GM12878 (cell line): ENCODE results near the gene HOPX. TPM values are rescaled to one million over a fixed set of nuclear protein-coding genes. Genes with fewer than 3 reads are reported as not detected.

Experiments
- ATAC-seq: fragments of 200-7000 bp; cut with Tn5 transposase; 3 replicates; pipeline ENCODE4 v1.9.1; 2020; ENCODE audit warnings: mild to moderate bottlenecking, moderate library complexity
- BruUV-seq: library from RNA; stranded (reverse); fragments of 400-500 nt; replicated peaks from 2 replicates; lab custom pipeline; 2021; lab: Mats Ljungman, UMichigan
- CTCF ChIA-PET: fragments of 300-600 bp; sonication (Branson Sonifier 250); formaldehyde crosslinking; extraction: SDS; loops from one replicate; lab custom pipeline; 2021; ENCODE audit warnings: inconsistent platforms; lab: Yijun Ruan, JAX
- POLR2A ChIA-PET: fragments of 350-600 bp; formaldehyde crosslinking; extraction: SDS; loops from one replicate; lab custom pipeline; 2021; ENCODE audit warnings: inconsistent platforms; lab: Charles Lee
- RAD21 ChIA-PET: fragments of 300-600 bp; sonication (Branson Sonifier 250); formaldehyde crosslinking; loops from one replicate; lab custom pipeline; 2023; ENCODE audit warnings: antibody characterized with exemption; ENCODE audit not compliant: unreplicated experiment; lab: Charles Lee
- SMC1A ChIA-PET: fragments of 300-600 bp; sonication (Branson Sonifier 250); formaldehyde crosslinking; loops from one replicate; lab custom pipeline; 2023; ENCODE audit not compliant: unreplicated experiment, uncharacterized antibody; lab: Charles Lee
- DNase-seq: peaks from one replicate; pipeline ENCODE4 v3.0.0-alpha.2; 2011; ENCODE audit warnings: low read depth, low spot score
- FAIRE-seq: peaks from 3 replicates; lab custom pipeline; 2011; peaks lifted over from hg19 to GRCh38; lab: Jason Lieb, UNC
- H2AFZ ChIP-seq: 2 replicates; pipeline ENCODE4 v1.6.0; 2011; ENCODE audit warnings: low read depth, low read length, control low read depth; ENCODE audit not compliant: control insufficient read depth
- H3K27ac ChIP-seq: 2 replicates; pipeline ENCODE4 v1.5.1; 2011; ENCODE audit warnings: control low read depth; ENCODE audit not compliant: control insufficient read depth, insufficient read depth
- H3K27me3 ChIP-seq, 2 experiments: replicated peaks in 1 of 2; 2 replicates each; pipeline versions ENCODE4 v1.6.0 to v1.6.1; 2011; ENCODE audit warnings: low read length in 1 of 2; ENCODE audit not compliant: control insufficient read depth in 2 of 2, insufficient read depth in 2 of 2
- H3K36me3 ChIP-seq, 2 experiments: 2 replicates each; pipeline ENCODE4 v1.5.1; 2011; ENCODE audit warnings: low read length in 1 of 2; ENCODE audit not compliant: control insufficient read depth in 2 of 2, insufficient read depth in 2 of 2
- H3K4me1 ChIP-seq: 2 replicates; pipeline ENCODE4 v1.6.1; 2011; ENCODE audit warnings: mild to moderate bottlenecking, low read length, moderate library complexity, mixed read lengths; ENCODE audit not compliant: control insufficient read depth, insufficient read depth
- H3K4me2 ChIP-seq: 2 replicates; pipeline ENCODE4 v1.6.0; 2011; ENCODE audit warnings: control low read depth; ENCODE audit not compliant: control insufficient read depth, insufficient read depth
- H3K4me3 ChIP-seq: fragments of 200-600 bp; sonication (generic); 2 replicates; pipeline ENCODE4 v1.5.1; 2016
- H3K79me2 ChIP-seq: 2 replicates; pipeline ENCODE4 v1.6.0; 2011; ENCODE audit warnings: low read length; ENCODE audit not compliant: control insufficient read depth, insufficient read depth
- H3K9ac ChIP-seq: 2 replicates; pipeline ENCODE4 v1.8.0; 2011; ENCODE audit warnings: low read length, control low read depth, mixed read lengths; ENCODE audit not compliant: control insufficient read depth, insufficient read depth
- H3K9me3 ChIP-seq: replicated peaks from 3 replicates; pipeline ENCODE4 v1.5.1; 2011; ENCODE audit warnings: mild to moderate bottlenecking, low read length; ENCODE audit not compliant: control insufficient read depth, insufficient read depth
- H4K20me1 ChIP-seq: 2 replicates; pipeline ENCODE4 v1.6.0; 2011; ENCODE audit not compliant: control insufficient read depth, insufficient read depth
- CBFB ChIP-seq: IDR thresholded peaks from 2 replicates; pipeline ENCODE4 v1.6.1; 2016; ENCODE audit warnings: antibody characterized with exemption, low read depth
- MYC ChIP-seq: IDR thresholded peaks from 2 replicates; pipeline ENCODE4 v1.6.1; 2011; ENCODE audit warnings: mild to moderate bottlenecking, low read length, moderate library complexity, inconsistent platforms; ENCODE audit not compliant: insufficient read depth, insufficient replicate concordance, insufficient read length, severe bottlenecking
- NBN ChIP-seq: fragments of 450-650 bp; IDR thresholded peaks from 2 replicates; pipeline ENCODE4 v1.6.1; 2016
- POLR2A ChIP-seq: IDR thresholded peaks from 2 replicates; pipeline ENCODE4 v1.6.1; 2011; ENCODE audit warnings: low read depth, mild to moderate bottlenecking, low read length
- RAD21 ChIP-seq: IDR thresholded peaks from 2 replicates; pipeline ENCODE4 v1.6.1; 2011; ENCODE audit warnings: mild to moderate bottlenecking, low read depth, low read length, moderate library complexity; ENCODE audit not compliant: insufficient read depth
- RBBP5 ChIP-seq: fragments of 200-600 bp; sonication (generic); conservative IDR thresholded peaks from 2 replicates; pipeline ENCODE4 v1.6.1; 2016
- SMAD1 ChIP-seq: fragments of 450-650 bp; IDR thresholded peaks from 2 replicates; pipeline ENCODE4 v1.6.1; 2018; ENCODE audit warnings: mild to moderate bottlenecking, low read depth; ENCODE audit not compliant: partially characterized antibody
- YY1 ChIP-seq: IDR thresholded peaks from 2 replicates; pipeline ENCODE4 v1.6.1; 2011; ENCODE audit warnings: low read depth, mild to moderate bottlenecking, low read length
- WGBS: methylation state at CpG from one replicate; pipeline ENCODE4 v1.1.6; 2016; ENCODE audit warnings: low lambda C conversion rate; ENCODE audit not compliant: insufficient replicate concordance, insufficient coverage; ENCODE audit errors: missing lambda C conversion rate; 5-methylcytosine and 5-hydroxymethylcytosine counted together
- in situ Hi-C: fragments of 300-500 bp; cut with MboI; formaldehyde crosslinking; loops from 9 replicates; pipeline ENCODE4 v1.14.3; 2018; ENCODE audit warnings: mixed read lengths
- intact Hi-C: fragments of 100-400 bp; cut with micrococcal nuclease; formaldehyde crosslinking; loops from one replicate; pipeline ENCODE4 v1.14.2; 2022; ENCODE audit not compliant: unreplicated experiment
- polyA plus RNA-seq, 11 experiments: library from polyadenylated mRNA; depleted of rRNA in 4 of 11; unstranded in 6 of 11; stranded (reverse) in 5 of 11; fragments of >200 nt; fragmentation: Nextera tagmentation in 4 of 11; fragmentation: Illumina TruSeq in 1 of 11; extraction: Ambion mirVana in 4 of 11; extraction: Trizol in 1 of 11; gene quantifications; 1 replicate in 1 of 11; 2 replicates in 10 of 11; pipeline versions ENCODE4 v1.2.1 to v1.2.3, GENCODE V29; 2011 to 2016; ENCODE audit warnings: inconsistent platforms in 2 of 11, missing spikeins in 2 of 11, low read depth in 1 of 11
- total RNA-seq, 4 experiments: library from RNA; depleted of rRNA in 3 of 4; stranded (reverse); fragments of >200 nt in 3 of 4; fragmentation: Illumina TruSeq in 1 of 4; extraction: Trizol in 1 of 4; gene quantifications; 2 replicates each; pipeline versions ENCODE4 v1.2.1 to v1.2.3, GENCODE V29; 2013 to 2021
- TF ChIP-seq, protein P1 (sequence below): fragments of 450-650 bp; IDR thresholded peaks from 2 replicates; pipeline ENCODE4 v1.6.1; 2018; ENCODE audit warnings: mild to moderate bottlenecking, low read depth, moderate library complexity; ENCODE audit not compliant: partially characterized antibody
- TF ChIP-seq, protein P2 (sequence below): fragments of 450-650 bp; IDR thresholded peaks from 2 replicates; pipeline ENCODE4 v1.6.1; 2017; ENCODE audit warnings: mild to moderate bottlenecking, low read depth, inconsistent platforms; ENCODE audit not compliant: poor library complexity, severe bottlenecking

Gene HOPX
- total and polyA plus RNA-seq, 10 of the 15 experiments (the other 5 are each of a cell fraction or from before 2014, with no cell fraction given) = 0.11 to 0.40 (median 0.23) TPM; not detected in 4

DNA sequence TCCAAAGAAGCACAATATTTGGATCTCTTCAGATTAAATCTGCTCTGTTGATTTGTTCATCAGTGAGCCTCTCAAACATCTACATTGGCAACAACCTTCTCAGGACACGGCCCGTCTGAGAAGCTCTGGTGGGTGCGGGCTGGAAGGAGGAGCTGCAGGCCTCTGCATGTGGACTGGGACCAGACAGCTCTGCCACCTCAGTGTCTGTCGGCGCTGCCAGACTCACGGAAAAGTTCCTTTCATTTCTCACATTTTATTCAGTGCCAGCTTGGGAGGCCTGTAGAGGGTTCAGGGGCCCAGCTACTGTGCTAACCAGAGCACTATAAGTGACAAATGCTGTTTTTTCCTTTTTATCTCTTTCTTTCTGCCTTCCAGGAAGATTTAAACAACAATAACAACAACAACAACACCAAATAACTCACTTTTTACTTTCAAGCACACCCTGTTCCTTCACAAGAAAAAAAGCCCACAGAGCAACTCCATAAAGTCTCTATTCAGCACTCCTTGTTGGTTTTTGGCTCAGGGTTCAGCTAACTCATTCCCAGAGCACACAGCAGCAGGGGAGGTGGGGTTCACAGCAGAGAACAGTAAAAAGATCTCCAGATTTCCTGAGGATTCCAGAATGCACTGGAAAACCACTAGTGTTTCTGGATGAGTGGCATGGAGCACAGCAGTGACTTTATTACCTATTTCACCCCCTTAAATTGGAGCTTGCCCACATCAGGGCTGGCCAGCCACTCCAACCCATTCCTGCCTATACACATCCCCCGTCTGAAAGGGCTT lies 23.2 kb upstream of the HOPX start:
- in situ Hi-C loops (no loop called here), intact Hi-C loops (no loop called here)
- TF ChIP-seq MYC (no peak), POLR2A (no peak), NBN (no peak), RAD21 (no peak), SMAD1 (no peak), RBBP5 (no peak), CBFB (no peak), YY1 (no peak)
- TF ChIP-seq, protein P1, sequence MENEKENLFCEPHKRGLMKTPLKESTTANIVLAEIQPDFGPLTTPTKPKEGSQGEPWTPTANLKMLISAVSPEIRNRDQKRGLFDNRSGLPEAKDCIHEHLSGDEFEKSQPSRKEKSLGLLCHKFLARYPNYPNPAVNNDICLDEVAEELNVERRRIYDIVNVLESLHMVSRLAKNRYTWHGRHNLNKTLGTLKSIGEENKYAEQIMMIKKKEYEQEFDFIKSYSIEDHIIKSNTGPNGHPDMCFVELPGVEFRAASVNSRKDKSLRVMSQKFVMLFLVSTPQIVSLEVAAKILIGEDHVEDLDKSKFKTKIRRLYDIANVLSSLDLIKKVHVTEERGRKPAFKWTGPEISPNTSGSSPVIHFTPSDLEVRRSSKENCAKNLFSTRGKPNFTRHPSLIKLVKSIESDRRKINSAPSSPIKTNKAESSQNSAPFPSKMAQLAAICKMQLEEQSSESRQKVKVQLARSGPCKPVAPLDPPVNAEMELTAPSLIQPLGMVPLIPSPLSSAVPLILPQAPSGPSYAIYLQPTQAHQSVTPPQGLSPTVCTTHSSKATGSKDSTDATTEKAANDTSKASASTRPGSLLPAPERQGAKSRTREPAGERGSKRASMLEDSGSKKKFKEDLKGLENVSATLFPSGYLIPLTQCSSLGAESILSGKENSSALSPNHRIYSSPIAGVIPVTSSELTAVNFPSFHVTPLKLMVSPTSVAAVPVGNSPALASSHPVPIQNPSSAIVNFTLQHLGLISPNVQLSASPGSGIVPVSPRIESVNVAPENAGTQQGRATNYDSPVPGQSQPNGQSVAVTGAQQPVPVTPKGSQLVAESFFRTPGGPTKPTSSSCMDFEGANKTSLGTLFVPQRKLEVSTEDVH = no peak
- TF ChIP-seq, protein P2, sequence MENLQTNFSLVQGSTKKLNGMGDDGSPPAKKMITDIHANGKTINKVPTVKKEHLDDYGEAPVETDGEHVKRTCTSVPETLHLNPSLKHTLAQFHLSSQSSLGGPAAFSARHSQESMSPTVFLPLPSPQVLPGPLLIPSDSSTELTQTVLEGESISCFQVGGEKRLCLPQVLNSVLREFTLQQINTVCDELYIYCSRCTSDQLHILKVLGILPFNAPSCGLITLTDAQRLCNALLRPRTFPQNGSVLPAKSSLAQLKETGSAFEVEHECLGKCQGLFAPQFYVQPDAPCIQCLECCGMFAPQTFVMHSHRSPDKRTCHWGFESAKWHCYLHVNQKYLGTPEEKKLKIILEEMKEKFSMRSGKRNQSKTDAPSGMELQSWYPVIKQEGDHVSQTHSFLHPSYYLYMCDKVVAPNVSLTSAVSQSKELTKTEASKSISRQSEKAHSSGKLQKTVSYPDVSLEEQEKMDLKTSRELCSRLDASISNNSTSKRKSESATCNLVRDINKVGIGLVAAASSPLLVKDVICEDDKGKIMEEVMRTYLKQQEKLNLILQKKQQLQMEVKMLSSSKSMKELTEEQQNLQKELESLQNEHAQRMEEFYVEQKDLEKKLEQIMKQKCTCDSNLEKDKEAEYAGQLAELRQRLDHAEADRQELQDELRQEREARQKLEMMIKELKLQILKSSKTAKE = no peak
- RAD21 ChIA-PET = no interaction called here
- BruUV-seq = no TSS peak
- no peaks in the 10 kb centered on the region for H4K20me1 ChIP-seq
- no peaks in the 10 kb centered on the region; a peak in 3 of 4 replicates for H3K27me3 ChIP-seq
- DNase-seq = no peak
- no peaks in the 10 kb centered on the region for H3K79me2 ChIP-seq
- no peak for ATAC-seq
- 59% methylated on average over 7 of the region's 7 CpGs for WGBS
- H3K4me3 ChIP-seq = no peak overlapping the region
- SMC1A ChIA-PET = no interaction called here
- no peak overlapping the region for H3K4me2 ChIP-seq
- H3K4me1 ChIP-seq = no peaks in the 10 kb centered on the region
- H3K9me3 ChIP-seq = no peaks in the 10 kb centered on the region
- FAIRE-seq = no peak
- H3K36me3 ChIP-seq = no peaks in the 10 kb centered on the region
- POLR2A ChIA-PET = no interaction called here
- no peak overlapping the region for H3K27ac ChIP-seq
- H2AFZ ChIP-seq = no peak overlapping the region
- no peak overlapping the region for H3K9ac ChIP-seq
- CTCF ChIA-PET = no interaction called here
